ENCODE measurements around the gene BMP8A.

The BMP8A gene

GRCh38 chr1:39528082-39528481 lies 36.6 kb downstream of the BMP8A start:
- DNase-seq = no peak

- no peak for DNase-seq
Measured at GRCh38 chr1:39529901-39530535, 38.6 kb downstream of the BMP8A start.

DNA sequence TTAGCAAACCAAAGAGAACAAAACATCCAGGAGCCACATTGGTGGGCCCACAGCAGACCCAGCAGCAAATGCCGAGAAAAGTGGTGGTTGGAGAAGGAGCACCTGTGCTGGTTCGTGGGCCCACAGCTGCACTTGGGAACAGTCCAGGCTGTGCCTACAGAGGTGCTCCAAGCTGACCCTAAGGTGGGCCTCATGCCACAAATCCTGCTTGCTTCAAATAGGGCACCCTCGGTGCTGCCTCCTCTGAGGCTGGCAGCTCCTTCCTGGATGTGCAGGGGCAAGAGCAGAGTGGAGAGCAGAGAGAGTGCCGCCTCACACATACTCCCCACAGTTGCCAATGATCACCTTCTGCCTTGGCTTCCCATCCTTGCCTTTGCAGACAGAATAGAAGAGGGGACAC lies 40.1 kb downstream of the BMP8A start:
- no peak for DNase-seq

DNA sequence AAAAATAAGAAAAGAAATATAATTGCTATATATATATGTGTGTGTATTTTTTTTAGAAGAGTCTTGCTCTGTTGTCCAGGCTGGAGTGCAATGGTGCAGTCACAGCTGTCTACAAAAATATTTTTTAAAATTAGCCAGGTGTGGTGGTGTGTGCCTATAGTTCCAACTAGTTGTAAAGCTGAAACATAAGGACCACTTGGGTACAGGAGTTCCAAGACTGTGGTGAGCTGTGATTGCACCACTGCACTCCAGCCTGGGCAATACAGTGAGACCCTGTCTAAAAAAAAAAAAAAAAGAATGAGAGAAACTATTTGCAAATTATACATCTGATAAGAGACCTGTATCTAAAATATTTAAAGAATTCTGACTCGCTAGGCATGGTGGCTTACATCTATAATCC lies 42.0 kb downstream of the BMP8A start:
- DNase-seq = no peak

DNA sequence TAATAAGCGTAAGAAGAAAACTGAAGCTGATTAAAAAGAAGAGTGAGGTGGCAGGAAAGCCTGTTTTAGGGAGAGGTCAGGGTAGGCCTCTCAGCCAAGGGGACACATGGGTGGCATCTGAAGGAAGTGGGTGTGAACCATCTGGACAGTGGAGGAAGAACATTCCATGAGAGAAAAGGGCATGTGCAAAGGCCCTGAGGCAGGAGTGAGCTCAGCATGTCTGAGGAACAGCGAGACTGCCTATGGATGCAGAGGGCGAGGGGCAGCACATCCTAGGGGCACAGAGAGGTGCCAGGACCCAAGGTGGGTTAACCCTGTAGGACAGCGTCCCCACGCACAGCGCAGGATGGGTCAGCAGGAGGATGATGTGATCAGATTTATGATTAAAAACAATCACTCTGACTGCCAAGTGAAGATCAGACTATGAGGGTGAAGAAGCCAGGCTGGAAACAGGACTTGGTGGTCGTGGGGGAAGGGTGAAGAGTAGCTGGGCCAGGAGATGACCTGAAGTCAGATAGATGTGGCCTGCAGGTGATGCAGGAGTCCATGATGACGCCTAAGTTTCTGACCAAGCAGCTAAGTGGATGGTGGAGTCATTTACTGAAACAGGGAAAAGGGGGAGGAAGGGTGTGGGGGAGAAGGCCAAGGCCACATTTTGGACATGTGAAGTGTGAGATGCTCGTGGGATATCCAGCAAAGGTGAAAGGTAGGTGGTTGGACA lies 47.3 kb downstream of the BMP8A start:
- DNase-seq = no peak

- peak; percentile 28 for DNase-seq
Measured at GRCh38 chr1:39539252-39539790, 47.9 kb downstream of the BMP8A start.

DNA sequence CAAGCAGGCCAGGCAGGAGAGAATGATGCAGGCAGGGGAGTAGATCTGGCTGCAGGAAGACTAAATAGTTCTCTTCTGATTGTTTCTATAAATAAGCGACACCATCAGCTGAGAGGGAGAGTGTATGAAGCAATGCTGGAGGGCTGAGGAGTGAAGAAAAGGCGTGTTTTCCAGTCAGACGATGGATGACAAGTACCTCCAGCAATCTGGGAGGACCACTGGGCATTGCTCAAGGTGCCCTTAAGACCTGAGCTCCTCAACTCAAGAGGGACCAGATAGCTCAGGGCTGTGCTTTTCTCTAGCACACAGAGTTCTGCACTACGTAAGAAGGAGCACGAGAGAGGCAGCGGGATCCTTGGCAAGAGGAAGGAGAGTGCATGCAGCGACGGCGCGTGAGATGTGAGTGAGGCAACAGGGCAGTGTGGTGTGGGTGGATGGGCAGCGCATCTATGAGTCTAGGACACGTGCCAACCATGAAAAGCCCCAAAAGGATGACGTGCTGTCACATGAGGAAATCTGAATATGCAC lies 49.1 kb downstream of the BMP8A start:
- DNase-seq = no peak

DNA sequence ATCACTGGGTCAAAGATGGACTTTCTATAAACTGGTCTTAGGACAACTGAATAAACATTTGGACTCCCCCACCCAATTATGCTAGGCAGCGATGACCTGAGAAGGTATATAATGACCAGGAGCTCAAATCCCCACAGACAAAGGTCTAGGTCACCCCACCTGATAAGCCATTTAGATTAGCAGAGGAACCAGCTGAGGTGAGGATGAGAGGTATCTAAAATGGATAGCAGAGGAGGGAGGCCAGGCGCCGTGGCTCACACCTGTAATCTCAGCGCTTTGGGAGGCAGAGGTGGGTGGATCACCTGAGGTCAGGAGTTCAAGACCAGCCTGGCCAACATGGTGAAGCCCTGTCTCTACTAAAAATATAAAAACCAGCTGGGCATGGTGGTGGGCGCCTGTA lies 51.5 kb downstream of the BMP8A start:
- DNase-seq = no peak

DNA sequence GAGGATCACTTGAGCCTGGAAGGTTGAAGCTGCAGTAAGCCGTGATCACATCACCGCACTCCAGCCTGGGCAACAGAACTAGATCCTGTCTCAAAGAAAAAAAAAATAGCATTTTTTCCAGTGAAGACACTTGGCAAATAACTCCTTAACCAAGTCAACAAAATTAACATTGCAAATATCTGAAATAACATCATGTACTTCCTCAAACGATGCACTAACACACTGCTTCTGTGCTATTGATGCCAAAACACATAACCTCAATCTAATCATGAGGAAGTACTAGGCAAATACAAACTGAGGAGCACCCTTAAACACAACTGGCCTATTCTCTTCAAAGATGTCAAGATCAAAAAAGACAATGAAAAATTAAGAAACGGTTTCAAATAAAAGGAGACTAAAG lies 52.9 kb downstream of the BMP8A start:
- no peak for DNase-seq

DNA sequence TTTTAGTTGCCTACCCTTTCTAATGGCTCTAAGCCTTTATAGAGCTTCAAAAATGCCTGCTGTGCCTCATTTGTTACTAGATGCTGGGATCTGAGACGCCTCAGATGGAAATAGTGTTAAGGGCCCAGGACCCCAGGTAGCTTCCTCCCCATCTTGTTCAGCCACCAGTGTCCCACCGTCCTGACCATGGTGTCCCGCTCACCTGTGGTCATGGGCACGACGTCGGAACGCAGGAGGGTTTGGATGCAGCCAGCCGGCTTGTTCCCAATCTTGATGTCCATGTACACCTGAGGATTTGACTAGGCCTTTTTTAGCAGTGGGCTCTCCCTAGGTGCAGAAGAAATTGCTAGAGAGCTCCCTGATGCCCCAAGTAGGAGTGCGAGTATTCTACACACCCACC lies 54.1 kb downstream of the BMP8A start:
- no peak for DNase-seq

GRCh38 chr1:39554277-39554676 lies 62.8 kb downstream of the BMP8A start:
- no peak for DNase-seq

DNA sequence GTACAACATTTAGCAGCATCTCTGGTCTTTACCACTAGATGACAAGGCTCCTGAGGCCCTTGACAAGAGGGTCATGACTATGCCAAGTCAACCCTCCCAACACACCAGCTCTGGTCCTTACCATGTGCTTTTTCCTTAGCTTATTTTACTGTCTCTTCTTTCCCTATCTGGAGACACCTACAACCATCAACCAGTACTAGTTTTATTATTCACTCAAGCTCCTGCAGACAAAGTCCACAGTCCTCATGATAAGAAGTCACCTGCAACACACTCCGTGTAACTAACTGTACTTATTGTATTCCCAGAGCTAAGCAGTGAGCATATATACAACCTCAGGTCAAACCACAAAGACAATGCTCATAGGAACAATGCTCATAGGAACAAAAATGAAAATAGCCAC lies 69.8 kb downstream of the BMP8A start:
- no peak for DNase-seq

- no peak for DNase-seq
Measured at GRCh38 chr1:39562886-39563285, 71.5 kb downstream of the BMP8A start.

GRCh38 chr1:39563669-39564068 lies 72.2 kb downstream of the BMP8A start:
- no peak for DNase-seq

GRCh38 chr1:39564340-39564739 lies 72.9 kb downstream of the BMP8A start:
- no peak for DNase-seq

DNA sequence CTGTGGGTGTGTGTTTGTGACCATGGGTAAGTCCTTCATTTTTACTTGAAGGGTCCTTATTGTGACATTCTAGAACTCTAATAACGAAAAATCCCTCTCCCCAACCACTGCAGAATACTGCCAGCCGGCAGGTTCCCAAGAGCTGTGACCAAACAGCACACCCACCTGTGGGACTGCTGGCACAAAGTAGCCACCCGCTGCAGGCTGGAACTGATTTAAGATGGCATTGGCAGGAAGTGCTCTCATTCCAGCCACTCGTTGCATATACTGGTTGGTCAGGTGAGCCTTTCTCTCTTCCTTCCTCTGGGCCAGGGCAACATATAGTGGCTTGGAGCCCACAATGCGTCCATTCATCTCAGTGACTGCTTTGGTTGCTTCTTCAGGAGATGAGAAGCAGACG lies 73.5 kb downstream of the BMP8A start:
- DNase-seq = no peak

DNA sequence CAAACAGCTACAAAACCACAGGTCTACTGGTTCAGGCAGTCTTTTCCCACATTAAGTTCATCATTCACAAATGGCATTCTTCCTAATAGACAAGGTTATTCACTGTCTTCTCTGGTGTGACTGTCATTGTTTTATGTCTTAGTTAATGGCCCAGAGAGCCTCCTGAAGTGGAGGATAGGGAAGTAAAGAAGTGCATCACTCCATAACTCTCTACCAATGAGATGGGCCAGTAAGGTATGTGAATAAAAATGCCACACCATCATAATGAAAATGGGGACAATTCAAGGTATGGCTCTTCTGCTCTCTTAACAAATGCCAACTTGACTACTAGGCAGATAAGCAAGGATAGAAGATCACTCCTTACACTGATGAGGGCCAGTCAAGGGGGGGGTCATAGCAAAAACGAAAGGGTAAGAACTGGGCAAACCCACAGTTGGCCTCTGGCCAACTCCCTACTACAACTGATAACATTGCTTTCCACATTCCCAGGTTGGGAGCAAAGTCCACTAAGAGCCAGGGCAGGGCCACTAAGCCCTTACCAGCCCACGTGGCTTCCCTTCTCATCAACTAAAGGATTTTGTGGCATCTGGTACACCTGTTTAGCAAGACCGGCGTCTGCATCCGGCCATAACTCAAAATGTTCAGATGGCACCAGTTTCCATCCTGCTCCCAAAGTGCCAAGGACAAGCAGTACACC lies 75.2 kb downstream of the BMP8A start:
- no peak for DNase-seq

DNA sequence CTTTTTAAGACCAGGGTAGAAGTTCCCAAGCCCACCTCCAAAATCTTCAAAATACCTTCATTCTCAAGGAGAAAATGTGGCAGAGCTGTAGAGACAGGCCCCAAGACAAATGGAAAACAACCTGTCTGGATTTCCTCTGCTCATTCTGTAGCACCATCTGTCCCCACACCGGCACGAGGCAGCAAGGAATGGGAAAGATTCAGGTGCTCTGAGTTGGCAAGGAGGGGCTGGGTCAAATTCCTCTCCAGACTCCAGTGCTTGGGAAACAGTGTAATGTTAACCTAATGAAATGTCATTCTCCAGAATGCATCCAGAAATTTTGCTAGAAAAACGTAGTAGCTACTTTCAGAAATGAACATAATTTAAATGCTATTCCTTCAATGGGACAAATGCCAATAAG lies 75.9 kb downstream of the BMP8A start:
- no peak for DNase-seq

- DNase-seq = no peak
Measured at GRCh38 chr1:39568208-39568607, 76.8 kb downstream of the BMP8A start.

DNA sequence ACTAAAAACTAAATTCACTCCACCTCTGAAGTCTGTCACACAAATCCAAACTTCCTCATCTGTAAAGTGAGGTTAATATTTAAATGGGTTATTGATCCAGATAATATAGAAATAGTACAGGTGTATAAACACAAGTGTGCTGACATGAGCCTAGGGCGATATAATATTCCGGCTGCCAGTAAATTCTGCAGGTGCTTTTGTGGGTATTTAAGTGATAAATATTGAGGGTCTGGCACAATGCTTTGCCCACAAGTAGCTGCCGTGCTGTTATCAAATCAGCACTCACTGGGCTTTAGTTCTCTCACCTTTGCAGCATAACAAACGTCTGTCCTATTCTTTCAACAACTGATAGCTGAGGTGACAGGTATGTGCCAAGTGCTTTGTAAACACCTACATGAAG lies 77.6 kb downstream of the BMP8A start:
- no peak for DNase-seq

DNA sequence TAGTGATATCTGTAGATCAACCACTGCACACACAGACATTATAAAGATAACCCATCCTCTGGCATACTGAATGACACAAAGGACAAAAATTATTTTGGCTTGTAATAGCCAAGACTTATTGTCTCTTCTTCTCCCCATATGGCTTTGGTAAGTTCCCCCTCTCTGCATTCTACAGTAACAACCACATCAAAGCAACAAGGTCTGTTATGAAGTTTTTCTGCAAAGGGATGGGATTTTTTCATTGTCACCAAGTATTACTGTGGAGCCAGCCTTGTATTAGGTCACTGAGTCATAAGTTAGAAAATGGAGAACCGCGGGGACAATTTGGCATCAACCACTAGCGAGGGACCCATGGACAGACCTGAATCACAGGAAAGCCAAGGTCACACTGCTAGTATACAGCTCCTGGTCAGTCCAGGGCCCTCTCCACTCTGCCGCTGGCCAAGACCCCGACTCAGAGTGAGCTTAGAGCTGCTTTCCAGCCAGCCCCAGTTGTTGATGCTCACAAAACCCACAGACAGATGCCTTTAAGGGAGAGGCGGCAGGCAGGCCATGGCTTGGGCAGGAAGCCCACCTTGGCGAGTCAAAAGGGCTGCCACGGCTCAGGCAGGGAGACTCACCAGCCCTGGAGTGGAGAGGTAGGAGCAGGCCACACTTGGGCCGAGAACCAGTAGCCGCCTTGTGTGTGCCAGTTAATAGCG lies 79.2 kb downstream of the BMP8A start:
- DNase-seq = no peak

GRCh38 chr1:39571178-39571483 lies 79.7 kb downstream of the BMP8A start:
- DNase-seq = no peak

GRCh38 chr1:39572379-39573096 lies 81.1 kb downstream of the BMP8A start:
- DNase-seq = no peak
